DMS79 treated with DMSO at 0.1 percent for 48 hours (cell line): Measurements from ENCODE around the gene MCEMP1.
A peak's percentile ranks its signal among the peaks of the same experiment; 100 is the strongest.

Experiments
- DNase-seq: peaks from one replicate; lab custom pipeline; 2025; lab: John Stamatoyannopoulos, UW

Gene MCEMP1

GRCh38 chr19:7676854-7677253, at the start of gene MCEMP1:
TSS of gene MCEMP1 (plus strand) at chr19:7677090. CDS start at chr19:7677121, 31 bp downstream.
- DNase-seq: no peak

GRCh38 chr19:7627166-7627565, 49.7 kb upstream of the MCEMP1 start:
- DNase-seq: no peak

- DNase-seq: no peak
Observed at GRCh38 chr19:7628589-7629311, 48.1 kb upstream of the MCEMP1 start.

- DNase-seq: peak; percentile 98
Observed at GRCh38 chr19:7629347-7630054, 47.4 kb upstream of the MCEMP1 start, which contains the start of the genes PET100 and XAB2. TSS of gene PET100 (plus strand) at chr19:7629793. CDS start at chr19:7629834, 41 bp downstream. TSS of gene XAB2 (minus strand) at chr19:7629545. CDS start at chr19:7629527, 18 bp downstream.

GRCh38 chr19:7631577-7631976, 45.3 kb upstream of the MCEMP1 start:
- DNase-seq: no peak

- DNase-seq: no peak
Observed at GRCh38 chr19:7632340-7633203, 44.3 kb upstream of the MCEMP1 start.

- no peak for DNase-seq
Observed at GRCh38 chr19:7633698-7634097, 43.2 kb upstream of the MCEMP1 start, which contains the start of gene PCP2. TSS of gene PCP2 (minus strand) at chr19:7633719. CDS start at chr19:7633457, 262 bp downstream.

GRCh38 chr19:7635670-7636069, 41.2 kb upstream of the MCEMP1 start:
- no peak for DNase-seq

- no peak for DNase-seq
Observed at GRCh38 chr19:7636317-7636690, 40.6 kb upstream of the MCEMP1 start.

- peak; percentile 73 for DNase-seq
Observed at GRCh38 chr19:7636691-7637373, 40.1 kb upstream of the MCEMP1 start, which contains the start of gene STXBP2. TSS of gene STXBP2 (plus strand) at chr19:7637110. CDS start at chr19:7637150, 40 bp downstream.

GRCh38 chr19:7637374-7638256, 39.3 kb upstream of the MCEMP1 start:
- no peak for DNase-seq

- DNase-seq: no peak
Observed at GRCh38 chr19:7638802-7639465, 38.0 kb upstream of the MCEMP1 start.

- DNase-seq: no peak
Observed at GRCh38 chr19:7639863-7640348, 37.0 kb upstream of the MCEMP1 start.

GRCh38 chr19:7640803-7641202, 36.1 kb upstream of the MCEMP1 start:
- no peak for DNase-seq

GRCh38 chr19:7641290-7642276, 35.3 kb upstream of the MCEMP1 start:
- DNase-seq: no peak

- no peak for DNase-seq
Observed at GRCh38 chr19:7642295-7643030, 34.4 kb upstream of the MCEMP1 start.

- no peak for DNase-seq
Observed at GRCh38 chr19:7643031-7643415, 33.9 kb upstream of the MCEMP1 start.
